HUES6 (cell line): ENCODE results near the gene LRRC49.
A peak's percentile ranks its signal among the peaks of the same experiment; 100 is the strongest.
"Not testable (repeated sequence)": the region's sequence is repeated elsewhere in the genome, so short reads cannot be mapped to it uniquely, and the experiment has no call there.

Source experiments
- H3K27ac ChIP-seq: 2 replicates; pipeline ENCODE4 v1.7.0; 2013; ENCODE audit warnings: low read depth, mild to moderate bottlenecking, low read length, inconsistent platforms
- H3K27me3 ChIP-seq: 2 replicates; pipeline ENCODE4 v1.6.1; 2013; ENCODE audit warnings: low read length; ENCODE audit not compliant: control insufficient read depth, insufficient read depth
- H3K36me3 ChIP-seq: 2 replicates; pipeline ENCODE4 v1.6.1; 2013; ENCODE audit warnings: low read length; ENCODE audit not compliant: control insufficient read depth, insufficient read depth
- H3K4me1 ChIP-seq: 2 replicates; pipeline ENCODE4 v1.6.1; 2013; ENCODE audit warnings: low read length; ENCODE audit not compliant: control insufficient read depth, insufficient read depth
- H3K4me3 ChIP-seq: 2 replicates; pipeline ENCODE4 v1.5.1; 2013; ENCODE audit warnings: low read depth, low read length
- H3K9ac ChIP-seq: one replicate; pipeline ENCODE4 v1.6.1; 2013; ENCODE audit warnings: mild to moderate bottlenecking, low read length
- H3K9me3 ChIP-seq: 2 replicates; pipeline ENCODE4 v1.6.1; 2013; ENCODE audit warnings: low read depth, low read length; ENCODE audit not compliant: control insufficient read depth, insufficient read depth

Gene LRRC49

GRCh38 chr15:71035478-71035877, 142.9 kb downstream of the LRRC49 start:
- H3K4me1 ChIP-seq: peaks cover 12% of the 10 kb centered on the region; the same call in 1 of the 2 replicates
- H3K9me3 ChIP-seq, H3K27me3 ChIP-seq, H3K27ac ChIP-seq, H3K4me3 ChIP-seq, H3K9ac ChIP-seq, H3K36me3 ChIP-seq: not testable (repeated sequence)

- Histone ChIP-seq H3K4me3 (no peak overlapping the region), H3K9ac (no peak overlapping the region), H3K27ac (0 out of 2 replicates have a peak overlapping the region, but pooled peaks have one; percentile 38), H3K36me3 (no peaks in the 10 kb centered on the region), H3K4me1 (peaks cover 8% of the 10 kb centered on the region; the same call in 1 of the 2 replicates), H3K27me3 (no peaks in the 10 kb centered on the region), H3K9me3 (no peaks in the 10 kb centered on the region)
Observed at GRCh38 chr15:71042356-71042922, 149.8 kb downstream of the LRRC49 start.

- Histone ChIP-seq H3K9ac (no peak overlapping the region), H3K4me3 (no peak overlapping the region), H3K9me3 (no peaks in the 10 kb centered on the region), H3K4me1 (no peaks in the 10 kb centered on the region), H3K36me3 (no peaks in the 10 kb centered on the region), H3K27me3 (no peaks in the 10 kb centered on the region), H3K27ac (no peak overlapping the region)
Observed at GRCh38 chr15:71043373-71043772, 150.7 kb downstream of the LRRC49 start.

- no peak overlapping the region for H3K27ac ChIP-seq
- H3K4me3 ChIP-seq: no peak overlapping the region
- H3K4me1 ChIP-seq: 0 out of 2 replicates have a peak, but pooled peaks cover 2% of the 10 kb centered on the region
- H3K36me3 ChIP-seq: no peaks in the 10 kb centered on the region
- H3K9ac ChIP-seq: no peak overlapping the region
- H3K9me3 ChIP-seq: no peaks in the 10 kb centered on the region
- H3K27me3 ChIP-seq: no peaks in the 10 kb centered on the region
Observed at GRCh38 chr15:71044006-71044405, 151.4 kb downstream of the LRRC49 start.

- H3K9ac ChIP-seq, H3K27ac ChIP-seq, H3K9me3 ChIP-seq, H3K27me3 ChIP-seq, H3K36me3 ChIP-seq, H3K4me3 ChIP-seq: not testable (repeated sequence)
- H3K4me1 ChIP-seq: peaks cover 17% of the 10 kb centered on the region
Observed at GRCh38 chr15:71046146-71046545, 153.5 kb downstream of the LRRC49 start.

- Histone ChIP-seq H3K9me3 (no peaks in the 10 kb centered on the region), H3K27ac (no peak overlapping the region; the same call in 1 of the 2 replicates), H3K27me3 (no peaks in the 10 kb centered on the region), H3K4me1 (peaks cover 17% of the 10 kb centered on the region), H3K9ac (no peak overlapping the region), H3K4me3 (no peak overlapping the region), H3K36me3 (no peaks in the 10 kb centered on the region)
Observed at GRCh38 chr15:71048913-71049675, 156.5 kb downstream of the LRRC49 start.

GRCh38 chr15:71049706-71050422, 157.2 kb downstream of the LRRC49 start:
- Histone ChIP-seq H3K4me3 (no peak overlapping the region), H3K9me3 (no peaks in the 10 kb centered on the region), H3K9ac (no peak overlapping the region), H3K27ac (peak overlapping the region; percentile 31; the same call in 1 of the 2 replicates), H3K27me3 (no peaks in the 10 kb centered on the region), H3K36me3 (no peaks in the 10 kb centered on the region), H3K4me1 (peaks cover 17% of the 10 kb centered on the region)

GRCh38 chr15:71050461-71050860, 157.8 kb downstream of the LRRC49 start:
- no peaks in the 10 kb centered on the region for H3K9me3 ChIP-seq
- peaks cover 17% of the 10 kb centered on the region for H3K4me1 ChIP-seq
- no peak overlapping the region for H3K4me3 ChIP-seq
- H3K27me3 ChIP-seq: no peaks in the 10 kb centered on the region
- H3K27ac ChIP-seq: 0 out of 2 replicates have a peak overlapping the region, but pooled peaks have one; percentile 31
- no peak overlapping the region for H3K9ac ChIP-seq
- no peaks in the 10 kb centered on the region for H3K36me3 ChIP-seq

GRCh38 chr15:71051539-71051938, 158.9 kb downstream of the LRRC49 start:
- Histone ChIP-seq H3K4me3 (no peak overlapping the region), H3K9me3 (no peaks in the 10 kb centered on the region), H3K27me3 (no peaks in the 10 kb centered on the region), H3K27ac (no peak overlapping the region), H3K36me3 (no peaks in the 10 kb centered on the region), H3K9ac (no peak overlapping the region), H3K4me1 (peaks cover 17% of the 10 kb centered on the region)

- Histone ChIP-seq H3K4me3 (no peak overlapping the region), H3K27ac (no peak overlapping the region), H3K4me1 (peaks cover 17% of the 10 kb centered on the region), H3K9me3 (no peaks in the 10 kb centered on the region), H3K36me3 (no peaks in the 10 kb centered on the region), H3K9ac (no peak overlapping the region), H3K27me3 (no peaks in the 10 kb centered on the region)
Observed at GRCh38 chr15:71052356-71052755, 159.7 kb downstream of the LRRC49 start.
